Transverse colon (tissue), 4 donors: ENCODE results near the gene SCAF1. TPM values are rescaled to one million over a fixed set of nuclear protein-coding genes. Genes with fewer than 3 reads are reported as not detected.

Experiments used
- DNase-seq: peaks from one replicate; pipeline ENCODE4 v3.0.0-alpha.2; 2019
- H3K27ac ChIP-seq, 4 donors: fragments of 200-600 bp; sonication (generic); 2 replicates each; pipeline ENCODE4 v1.5.1; 2016 to 2018; ENCODE audit warnings: inconsistent platforms in 4 of 4
- H3K27me3 ChIP-seq: fragments of 200-600 bp; sonication (generic); 2 replicates; pipeline ENCODE4 v1.5.1; 2017; ENCODE audit warnings: inconsistent platforms
- H3K36me3 ChIP-seq, 4 donors: fragments of 200-600 bp; sonication (generic); 2 replicates each; pipeline ENCODE4 v1.5.1; 2017 to 2019; ENCODE audit warnings: inconsistent platforms in 4 of 4
- H3K4me1 ChIP-seq, 4 donors: fragments of 200-600 bp; sonication (generic); 2 replicates each; pipeline ENCODE4 v1.5.1; 2017 to 2020; ENCODE audit warnings: inconsistent platforms in 4 of 4
- H3K4me3 ChIP-seq, 4 donors: fragments of 200-600 bp; sonication (generic); 1 replicate in 1 of 4; 2 replicates in 3 of 4; pipeline versions ENCODE4 v1.5.1 to v1.6.1; 2017 to 2019; ENCODE audit warnings: inconsistent platforms in 4 of 4
- H3K9me3 ChIP-seq, 2 donors: fragments of 200-600 bp; sonication (generic); 2 replicates each; pipeline ENCODE4 v1.5.1; 2017 to 2019; ENCODE audit warnings: inconsistent platforms in 2 of 2
- EP300 ChIP-seq: sonication (generic); formaldehyde crosslinking; IDR thresholded peaks from one replicate; pipeline ENCODE4 v1.6.1; 2017; ENCODE audit warnings: antibody characterized with exemption, low read depth
- POLR2A ChIP-seq: fragments of 450-650 bp; IDR thresholded peaks from one replicate; pipeline ENCODE4 v1.6.1; 2016; ENCODE audit warnings: antibody characterized with exemption, mild to moderate bottlenecking, moderate library complexity
- POLR2AphosphoS5 ChIP-seq, 3 donors: sonication (generic); formaldehyde crosslinking; IDR thresholded peaks; one replicate each; pipeline ENCODE4 v1.6.1; 2016; ENCODE audit warnings: antibody characterized with exemption in 3 of 3
- WGBS, 2 donors: methylation state at CpG; one replicate each; pipeline ENCODE4 v1.1.5; 2018; ENCODE audit warnings: low coverage in 1 of 2; 5-methylcytosine and 5-hydroxymethylcytosine counted together
- in situ Hi-C, 4 donors: fragments of 200-750 bp; cut with MboI; loops; one replicate each; pipeline versions ENCODE4 v1.15.0 to v1.15.1; 2017; ENCODE audit warnings: low sequenced_read_pairs in 3 of 4, low pct_ligation_motif_present in 1 of 4, low pct_unique_long_range_greater_than_20kb in 1 of 4
- intact Hi-C: fragments of 100-400 bp; cut with DNase I; formaldehyde crosslinking; loops from one replicate; pipeline ENCODE4 v1.15.1; 2023; ENCODE audit warnings: low total_unique reads
- total RNA-seq, 4 donors: library from RNA; depleted of rRNA; stranded (reverse); fragments of >200 nt; gene quantifications; one replicate each; pipeline ENCODE4 v1.1.0, GENCODE V29; 2016
- TF ChIP-seq, protein P1 (sequence below), 5 experiments: fragments of 200-600 bp in 3 of 5; fragments of 450-650 bp in 2 of 5; sonication (generic) in 3 of 5; IDR thresholded peaks; 1 replicate in 2 of 5; 2 replicates in 3 of 5; pipeline ENCODE4 v1.5.1; 2016 to 2017; ENCODE audit warnings: antibody characterized with exemption in 5 of 5, inconsistent platforms in 3 of 5, mild to moderate bottlenecking in 2 of 5, moderate library complexity in 1 of 5

The SCAF1 gene
- total RNA-seq, 4 donors from 2014 or later, result 20.2 to 118 (median 32.7) TPM

DNA sequence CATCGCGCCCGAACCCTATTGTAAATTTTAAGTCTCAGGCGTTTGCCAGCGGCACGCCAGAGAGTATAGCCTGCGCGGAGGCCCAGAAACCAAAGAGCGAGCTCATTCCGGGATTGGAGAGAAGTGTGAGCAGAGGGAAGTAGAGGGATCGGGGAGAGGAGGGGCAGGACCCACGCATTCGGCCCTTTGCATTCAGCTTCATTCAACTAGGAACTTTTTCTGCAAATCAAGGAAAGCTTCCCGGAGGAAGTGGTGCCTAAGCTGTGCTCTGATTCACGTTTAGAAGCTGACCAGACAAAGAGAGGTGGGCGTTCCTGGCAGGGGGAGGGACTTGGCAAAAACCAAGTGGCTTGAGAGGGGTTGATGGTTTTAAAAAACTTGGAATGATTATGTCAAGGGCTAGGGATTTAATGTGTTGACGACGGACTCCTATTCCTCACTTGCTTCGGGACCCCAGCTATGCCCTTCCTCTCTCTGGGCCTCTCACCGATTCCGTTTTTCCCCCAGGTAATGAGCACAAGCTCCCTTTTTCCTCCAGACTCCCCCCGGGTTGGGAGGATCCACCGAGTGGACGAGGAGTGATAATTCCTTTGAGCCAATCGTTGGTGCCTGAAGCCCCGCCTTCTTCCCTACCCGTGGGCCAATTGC lies 34.3 kb downstream of the SCAF1 start:
- Histone ChIP-seq H3K27me3 (no peaks in the 10 kb centered on the region), H3K4me1 (peaks cover 9 to 51% (median 43%) of the 10 kb centered on the region in 4 donors), H3K4me3 (peak overlapping the region in 3 of 4 donors; percentile 22 to 46 (median 33)), H3K27ac (peak overlapping the region; percentile 85 to 95 (median 90)), H3K36me3 (no peaks in the 10 kb centered on the region), H3K9me3 (no peaks in the 10 kb centered on the region)
- intact Hi-C loops (no loop called here), in situ Hi-C loops (loop anchor here in 1 of 4 donors (10.0 kb wide), 1 partner anchor 101 kb away; no protein-coding TSS in a partner anchor)
- TF ChIP-seq POLR2A (no peak), EP300 (no peak), POLR2AphosphoS5 (IDR thresholded peaks at IDR 0.05) (peak; percentile 60 to 69 (median 68))
- TF ChIP-seq, protein P1, sequence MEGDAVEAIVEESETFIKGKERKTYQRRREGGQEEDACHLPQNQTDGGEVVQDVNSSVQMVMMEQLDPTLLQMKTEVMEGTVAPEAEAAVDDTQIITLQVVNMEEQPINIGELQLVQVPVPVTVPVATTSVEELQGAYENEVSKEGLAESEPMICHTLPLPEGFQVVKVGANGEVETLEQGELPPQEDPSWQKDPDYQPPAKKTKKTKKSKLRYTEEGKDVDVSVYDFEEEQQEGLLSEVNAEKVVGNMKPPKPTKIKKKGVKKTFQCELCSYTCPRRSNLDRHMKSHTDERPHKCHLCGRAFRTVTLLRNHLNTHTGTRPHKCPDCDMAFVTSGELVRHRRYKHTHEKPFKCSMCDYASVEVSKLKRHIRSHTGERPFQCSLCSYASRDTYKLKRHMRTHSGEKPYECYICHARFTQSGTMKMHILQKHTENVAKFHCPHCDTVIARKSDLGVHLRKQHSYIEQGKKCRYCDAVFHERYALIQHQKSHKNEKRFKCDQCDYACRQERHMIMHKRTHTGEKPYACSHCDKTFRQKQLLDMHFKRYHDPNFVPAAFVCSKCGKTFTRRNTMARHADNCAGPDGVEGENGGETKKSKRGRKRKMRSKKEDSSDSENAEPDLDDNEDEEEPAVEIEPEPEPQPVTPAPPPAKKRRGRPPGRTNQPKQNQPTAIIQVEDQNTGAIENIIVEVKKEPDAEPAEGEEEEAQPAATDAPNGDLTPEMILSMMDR (IDR thresholded peaks at IDR 0.05), result peak in 2 of 5 experiments; percentile 8 to 28
- DNase-seq, result peak; percentile 90
- 4% methylated on average over 4 to 27 of the region's 27 CpGs for WGBS, 2 donors

DNA sequence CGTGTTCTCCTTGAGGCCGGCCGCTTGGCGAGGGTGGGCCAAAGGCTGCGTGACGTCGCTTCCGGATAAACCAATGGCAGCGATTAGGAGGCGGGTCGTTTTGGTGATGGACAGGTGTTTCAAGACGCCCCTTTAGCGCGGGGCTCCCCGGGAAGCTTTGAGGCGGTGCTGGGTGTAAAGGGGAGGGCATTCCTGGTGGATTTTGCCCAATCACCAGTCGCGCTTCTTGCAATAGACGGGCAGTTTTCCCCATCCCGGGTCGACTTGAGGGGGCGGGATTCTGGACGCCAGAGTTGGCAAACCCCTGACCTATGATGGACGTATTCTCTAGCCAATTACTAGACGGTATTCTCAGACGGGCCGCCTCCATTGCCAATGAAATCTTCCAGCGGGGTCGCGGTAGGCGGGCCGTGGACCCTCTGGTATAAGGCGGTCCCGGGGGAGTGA lies 34.8 kb downstream of the SCAF1 start:
- TF ChIP-seq EP300 (no peak), POLR2A (no peak), POLR2AphosphoS5 (IDR thresholded peaks at IDR 0.05) (no peak)
- TF ChIP-seq, protein P1 (IDR thresholded peaks at IDR 0.05), result no peak
- Histone ChIP-seq H3K36me3 (peaks cover 0 to 4% (median 2%) of the 10 kb centered on the region in 4 donors), H3K4me1 (peaks cover 9 to 49% (median 43%) of the 10 kb centered on the region in 4 donors), H3K4me3 (peak overlapping the region; percentile 62 to 94 (median 84)), H3K27me3 (no peaks in the 10 kb centered on the region), H3K27ac (peak overlapping the region; percentile 85 to 99 (median 95)), H3K9me3 (no peaks in the 10 kb centered on the region)
- in situ Hi-C loops (loop anchor here in 1 of 4 donors (10.0 kb wide), 1 partner anchor 102 kb away; no protein-coding TSS in a partner anchor), intact Hi-C loops (no loop called here)
- peak; percentile 100 for DNase-seq
- WGBS, 2 donors, result 1% methylated on average over 34 of the region's 34 CpGs; no CpG with 5 or more reads in 1 of the 2 donors

DNA sequence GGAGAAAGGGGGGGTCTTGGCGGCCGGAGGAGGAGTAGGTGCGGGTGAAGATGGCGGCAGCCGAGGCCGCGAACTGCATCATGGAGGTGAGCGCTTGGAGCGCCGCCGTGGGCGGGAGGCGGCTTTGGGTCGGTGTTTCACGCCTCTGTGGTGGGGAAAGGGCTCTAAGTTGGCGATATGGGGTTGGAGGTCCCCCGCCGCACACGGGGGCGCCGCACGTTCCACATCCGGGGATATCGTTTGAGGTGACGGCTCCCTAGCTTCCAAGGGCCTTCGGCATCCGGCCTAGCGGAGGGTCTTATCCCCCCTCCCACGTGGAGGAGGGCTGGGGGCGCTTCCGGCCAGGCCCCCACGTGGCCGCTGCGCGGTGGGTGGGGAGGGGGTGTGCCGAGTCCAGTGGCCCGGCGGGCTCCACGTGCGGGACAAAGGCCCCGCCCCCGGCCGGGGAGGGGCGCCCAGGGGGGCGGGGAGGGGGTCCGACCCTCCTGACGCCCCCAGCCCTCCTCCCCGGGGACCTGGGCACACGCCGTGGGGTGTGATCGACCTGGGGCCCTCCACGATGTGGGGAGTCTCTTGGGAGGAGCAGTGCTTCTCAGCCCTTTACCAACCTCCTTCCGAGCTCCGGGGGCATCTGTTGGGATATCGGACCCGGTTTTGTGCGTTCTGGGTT lies 35.4 kb downstream of the SCAF1 start, which contains the start of gene PRMT1:
Gene PRMT1 (plus strand): TSS at position 41 of the 670 bp plus-strand sequence. CDS start 10 bp downstream, at position 51.
- peak within 1 kb of the TSS; percentile 62 to 94 (median 84) for H3K4me3 ChIP-seq
- no peaks in the 10 kb centered on the region for H3K9me3 ChIP-seq
- intact Hi-C loops, result no loop called here
- peak within 1 kb of the TSS; percentile 85 to 99 (median 95) for H3K27ac ChIP-seq
- TF ChIP-seq POLR2AphosphoS5 (IDR thresholded peaks at IDR 0.05) (peak; percentile 64 to 89 (median 79)), EP300 (no peak), POLR2A (peak; percentile 85)
- TF ChIP-seq, protein P1 (IDR thresholded peaks at IDR 0.05), result no peak
- peaks cover 0 to 6% (median 5%) of the 10 kb centered on the region in 4 donors for H3K36me3 ChIP-seq
- in situ Hi-C loops, result loop anchor here in 1 of 4 donors (10.0 kb wide), 1 partner anchor 103 kb away; no protein-coding TSS in a partner anchor
- peak; percentile 44 for DNase-seq
- 2% methylated on average over 40 of the region's 57 CpGs; no CpG with 5 or more reads in 1 of the 2 donors for WGBS, 2 donors
- H3K4me1 ChIP-seq, result peaks cover 9 to 45% (median 40%) of the 10 kb centered on the region in 4 donors
- H3K27me3 ChIP-seq, result no peaks in the 10 kb centered on the region
